Measurements from ENCODE around the gene ZRANB1.

DNA sequence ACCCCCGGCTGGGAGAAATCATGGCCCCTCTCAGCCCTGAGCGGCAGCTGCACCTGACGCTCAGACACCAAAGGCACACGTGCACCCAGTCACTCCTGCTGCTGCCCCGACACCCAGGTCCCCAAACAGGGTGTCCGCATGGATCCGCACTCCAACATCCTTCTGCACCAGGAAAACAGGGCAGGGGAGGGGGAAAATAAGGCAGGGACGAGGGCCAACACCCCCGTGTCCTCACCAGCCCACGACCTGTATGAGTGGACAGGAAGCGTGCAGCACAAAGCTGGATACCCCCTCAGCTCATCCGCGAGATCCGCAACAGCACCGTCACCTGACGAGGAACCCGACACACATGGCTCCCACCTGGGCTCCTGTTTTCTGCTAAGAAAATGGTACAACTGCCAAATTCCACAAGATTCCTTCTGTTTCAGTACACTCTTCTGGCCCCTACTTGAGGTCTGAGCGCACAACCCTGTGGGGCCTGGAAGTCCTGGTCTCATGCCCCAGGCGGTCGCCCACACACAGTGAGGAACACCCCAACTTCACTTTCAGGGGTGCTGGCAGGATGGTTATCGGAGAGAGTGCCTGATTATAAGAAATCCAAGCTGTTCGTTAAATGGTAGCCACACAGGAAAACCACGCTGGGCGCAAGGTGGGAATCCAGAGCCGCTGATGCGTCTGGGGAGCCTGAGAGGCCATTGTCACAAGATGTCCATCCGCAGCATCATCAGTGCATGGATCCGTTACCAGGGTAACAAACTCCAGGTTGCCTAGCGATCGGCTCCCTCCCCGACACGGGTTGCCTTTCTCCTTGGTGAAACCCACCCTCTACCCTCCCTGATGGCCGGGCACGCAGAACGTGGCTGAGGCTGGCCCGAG lies 63.6 kb downstream of the ZRANB1 start:
- TF ChIP-seq, protein P1, sequence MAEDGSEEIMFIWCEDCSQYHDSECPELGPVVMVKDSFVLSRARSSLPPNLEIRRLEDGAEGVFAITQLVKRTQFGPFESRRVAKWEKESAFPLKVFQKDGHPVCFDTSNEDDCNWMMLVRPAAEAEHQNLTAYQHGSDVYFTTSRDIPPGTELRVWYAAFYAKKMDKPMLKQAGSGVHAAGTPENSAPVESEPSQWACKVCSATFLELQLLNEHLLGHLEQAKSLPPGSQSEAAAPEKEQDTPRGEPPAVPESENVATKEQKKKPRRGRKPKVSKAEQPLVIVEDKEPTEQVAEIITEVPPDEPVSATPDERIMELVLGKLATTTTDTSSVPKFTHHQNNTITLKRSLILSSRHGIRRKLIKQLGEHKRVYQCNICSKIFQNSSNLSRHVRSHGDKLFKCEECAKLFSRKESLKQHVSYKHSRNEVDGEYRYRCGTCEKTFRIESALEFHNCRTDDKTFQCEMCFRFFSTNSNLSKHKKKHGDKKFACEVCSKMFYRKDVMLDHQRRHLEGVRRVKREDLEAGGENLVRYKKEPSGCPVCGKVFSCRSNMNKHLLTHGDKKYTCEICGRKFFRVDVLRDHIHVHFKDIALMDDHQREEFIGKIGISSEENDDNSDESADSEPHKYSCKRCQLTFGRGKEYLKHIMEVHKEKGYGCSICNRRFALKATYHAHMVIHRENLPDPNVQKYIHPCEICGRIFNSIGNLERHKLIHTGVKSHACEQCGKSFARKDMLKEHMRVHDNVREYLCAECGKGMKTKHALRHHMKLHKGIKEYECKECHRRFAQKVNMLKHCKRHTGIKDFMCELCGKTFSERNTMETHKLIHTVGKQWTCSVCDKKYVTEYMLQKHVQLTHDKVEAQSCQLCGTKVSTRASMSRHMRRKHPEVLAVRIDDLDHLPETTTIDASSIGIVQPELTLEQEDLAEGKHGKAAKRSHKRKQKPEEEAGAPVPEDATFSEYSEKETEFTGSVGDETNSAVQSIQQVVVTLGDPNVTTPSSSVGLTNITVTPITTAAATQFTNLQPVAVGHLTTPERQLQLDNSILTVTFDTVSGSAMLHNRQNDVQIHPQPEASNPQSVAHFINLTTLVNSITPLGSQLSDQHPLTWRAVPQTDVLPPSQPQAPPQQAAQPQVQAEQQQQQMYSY (CRISPR knock-in tag; IDR thresholded peaks at IDR 0.05) = no peak
- no peak for TF ChIP-seq GTF3A (CRISPR knock-in tag; conservative IDR thresholded peaks at IDR 0.05)
- TF ChIP-seq SALL1 (CRISPR knock-in tag; IDR thresholded peaks at IDR 0.05) = no peak
- no peak for TF ChIP-seq TCF12 (IDR thresholded peaks at IDR 0.05)
- no peak for TF ChIP-seq TCF12 (CRISPR knock-in tag; IDR thresholded peaks at IDR 0.05)
- TF ChIP-seq ARHGAP35 (CRISPR knock-in tag; IDR thresholded peaks at IDR 0.05; ENCODE audit: borderline replicate concordance) = no peak
- TF ChIP-seq RFX1 (IDR thresholded peaks at IDR 0.05) = no peak
- TF ChIP-seq, protein P2, sequence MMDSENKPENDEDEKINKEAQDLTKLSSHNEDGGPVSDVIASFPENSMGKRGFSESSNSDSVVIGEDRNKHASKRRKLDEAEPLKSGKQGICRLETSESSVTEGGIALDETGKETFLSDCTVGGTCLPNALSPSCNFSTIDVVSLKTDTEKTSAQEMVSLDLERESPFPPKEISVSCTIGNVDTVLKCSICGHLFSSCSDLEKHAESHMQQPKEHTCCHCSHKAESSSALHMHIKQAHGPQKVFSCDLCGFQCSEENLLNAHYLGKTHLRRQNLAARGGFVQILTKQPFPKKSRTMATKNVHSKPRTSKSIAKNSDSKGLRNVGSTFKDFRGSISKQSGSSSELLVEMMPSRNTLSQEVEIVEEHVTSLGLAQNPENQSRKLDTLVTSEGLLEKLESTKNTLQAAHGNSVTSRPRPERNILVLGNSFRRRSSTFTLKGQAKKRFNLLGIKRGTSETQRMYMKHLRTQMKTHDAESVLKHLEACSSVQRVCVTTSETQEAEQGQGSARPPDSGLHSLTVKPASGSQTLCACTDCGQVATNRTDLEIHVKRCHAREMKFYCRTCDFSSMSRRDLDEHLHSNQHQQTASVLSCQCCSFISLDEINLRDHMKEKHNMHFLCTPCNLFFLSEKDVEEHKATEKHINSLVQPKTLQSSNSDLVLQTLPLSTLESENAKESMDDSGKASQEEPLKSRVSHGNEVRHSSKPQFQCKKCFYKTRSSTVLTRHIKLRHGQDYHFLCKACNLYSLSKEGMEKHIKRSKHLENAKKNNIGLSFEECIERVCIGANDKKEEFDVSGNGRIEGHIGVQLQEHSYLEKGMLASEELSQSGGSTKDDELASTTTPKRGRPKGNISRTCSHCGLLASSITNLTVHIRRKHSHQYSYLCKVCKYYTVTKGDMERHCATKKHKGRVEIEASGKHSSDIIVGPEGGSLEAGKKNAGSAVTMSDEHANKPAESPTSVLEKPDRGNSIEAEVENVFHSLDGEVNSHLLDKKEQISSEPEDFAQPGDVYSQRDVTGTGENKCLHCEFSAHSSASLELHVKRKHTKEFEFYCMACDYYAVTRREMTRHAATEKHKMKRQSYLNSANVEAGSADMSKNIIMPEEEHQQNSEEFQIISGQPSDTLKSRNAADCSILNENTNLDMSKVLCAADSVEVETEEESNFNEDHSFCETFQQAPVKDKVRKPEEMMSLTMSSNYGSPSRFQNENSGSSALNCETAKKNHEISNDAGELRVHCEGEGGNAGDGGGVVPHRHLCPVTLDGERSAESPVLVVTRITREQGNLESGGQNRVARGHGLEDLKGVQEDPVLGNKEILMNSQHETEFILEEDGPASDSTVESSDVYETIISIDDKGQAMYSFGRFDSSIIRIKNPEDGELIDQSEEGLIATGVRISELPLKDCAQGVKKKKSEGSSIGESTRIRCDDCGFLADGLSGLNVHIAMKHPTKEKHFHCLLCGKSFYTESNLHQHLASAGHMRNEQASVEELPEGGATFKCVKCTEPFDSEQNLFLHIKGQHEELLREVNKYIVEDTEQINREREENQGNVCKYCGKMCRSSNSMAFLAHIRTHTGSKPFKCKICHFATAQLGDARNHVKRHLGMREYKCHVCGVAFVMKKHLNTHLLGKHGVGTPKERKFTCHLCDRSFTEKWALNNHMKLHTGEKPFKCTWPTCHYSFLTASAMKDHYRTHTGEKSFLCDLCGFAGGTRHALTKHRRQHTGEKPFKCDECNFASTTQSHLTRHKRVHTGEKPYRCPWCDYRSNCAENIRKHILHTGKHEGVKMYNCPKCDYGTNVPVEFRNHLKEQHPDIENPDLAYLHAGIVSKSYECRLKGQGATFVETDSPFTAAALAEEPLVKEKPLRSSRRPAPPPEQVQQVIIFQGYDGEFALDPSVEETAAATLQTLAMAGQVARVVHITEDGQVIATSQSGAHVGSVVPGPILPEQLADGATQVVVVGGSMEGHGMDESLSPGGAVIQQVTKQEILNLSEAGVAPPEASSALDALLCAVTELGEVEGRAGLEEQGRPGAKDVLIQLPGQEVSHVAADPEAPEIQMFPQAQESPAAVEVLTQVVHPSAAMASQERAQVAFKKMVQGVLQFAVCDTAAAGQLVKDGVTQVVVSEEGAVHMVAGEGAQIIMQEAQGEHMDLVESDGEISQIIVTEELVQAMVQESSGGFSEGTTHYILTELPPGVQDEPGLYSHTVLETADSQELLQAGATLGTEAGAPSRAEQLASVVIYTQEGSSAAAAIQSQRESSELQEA (CRISPR knock-in tag; IDR thresholded peaks at IDR 0.05; ENCODE audit: not compliant biosample characterization) = no peak
- TF ChIP-seq HHEX (CRISPR knock-in tag; IDR thresholded peaks at IDR 0.05) = no peak
- no peak for TF ChIP-seq JUNB (CRISPR knock-in tag; IDR thresholded peaks at IDR 0.05; ENCODE audit: borderline replicate concordance)
- TF ChIP-seq, protein P3, sequence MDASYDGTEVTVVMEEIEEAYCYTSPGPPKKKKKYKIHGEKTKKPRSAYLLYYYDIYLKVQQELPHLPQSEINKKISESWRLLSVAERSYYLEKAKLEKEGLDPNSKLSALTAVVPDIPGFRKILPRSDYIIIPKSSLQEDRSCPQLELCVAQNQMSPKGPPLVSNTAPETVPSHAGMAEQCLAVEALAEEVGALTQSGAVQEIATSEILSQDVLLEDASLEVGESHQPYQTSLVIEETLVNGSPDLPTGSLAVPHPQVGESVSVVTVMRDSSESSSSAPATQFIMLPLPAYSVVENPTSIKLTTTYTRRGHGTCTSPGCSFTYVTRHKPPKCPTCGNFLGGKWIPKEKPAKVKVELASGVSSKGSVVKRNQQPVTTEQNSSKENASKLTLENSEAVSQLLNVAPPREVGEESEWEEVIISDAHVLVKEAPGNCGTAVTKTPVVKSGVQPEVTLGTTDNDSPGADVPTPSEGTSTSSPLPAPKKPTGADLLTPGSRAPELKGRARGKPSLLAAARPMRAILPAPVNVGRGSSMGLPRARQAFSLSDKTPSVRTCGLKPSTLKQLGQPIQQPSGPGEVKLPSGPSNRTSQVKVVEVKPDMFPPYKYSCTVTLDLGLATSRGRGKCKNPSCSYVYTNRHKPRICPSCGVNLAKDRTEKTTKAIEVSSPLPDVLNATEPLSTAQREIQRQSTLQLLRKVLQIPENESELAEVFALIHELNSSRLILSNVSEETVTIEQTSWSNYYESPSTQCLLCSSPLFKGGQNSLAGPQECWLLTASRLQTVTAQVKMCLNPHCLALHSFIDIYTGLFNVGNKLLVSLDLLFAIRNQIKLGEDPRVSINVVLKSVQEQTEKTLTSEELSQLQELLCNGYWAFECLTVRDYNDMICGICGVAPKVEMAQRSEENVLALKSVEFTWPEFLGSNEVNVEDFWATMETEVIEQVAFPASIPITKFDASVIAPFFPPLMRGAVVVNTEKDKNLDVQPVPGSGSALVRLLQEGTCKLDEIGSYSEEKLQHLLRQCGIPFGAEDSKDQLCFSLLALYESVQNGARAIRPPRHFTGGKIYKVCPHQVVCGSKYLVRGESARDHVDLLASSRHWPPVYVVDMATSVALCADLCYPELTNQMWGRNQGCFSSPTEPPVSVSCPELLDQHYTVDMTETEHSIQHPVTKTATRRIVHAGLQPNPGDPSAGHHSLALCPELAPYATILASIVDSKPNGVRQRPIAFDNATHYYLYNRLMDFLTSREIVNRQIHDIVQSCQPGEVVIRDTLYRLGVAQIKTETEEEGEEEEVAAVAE (CRISPR knock-in tag; IDR thresholded peaks at IDR 0.05; ENCODE audit: borderline replicate concordance) = no peak

Measured in HepG2 (cell line).